Progenitor cell of endocrine pancreas (in vitro differentiated cells): ENCODE data around the gene SERINC5. TPM values are rescaled to one million over a fixed set of nuclear protein-coding genes. Genes with fewer than 3 reads are reported as not detected.
"Not testable (repeated sequence)": the region's sequence is repeated elsewhere in the genome, so short reads cannot be mapped to it uniquely, and the experiment has no call there.

ENCODE experiments used
- DNase-seq: peaks from one replicate; pipeline ENCODE4 v3.0.0; 2021; ENCODE audit warnings: low spot score; ENCODE audit not compliant: unreplicated experiment
- H3K27ac Mint-ChIP-seq: 2 replicates; pipeline ENCODE4 v1.8.0; 2021; ENCODE audit warnings: mild to moderate bottlenecking, moderate library complexity, mixed read lengths
- H3K27me3 Mint-ChIP-seq: 2 replicates; pipeline ENCODE4 v1.8.0; 2021; ENCODE audit warnings: mixed read lengths
- H3K36me3 Mint-ChIP-seq: 2 replicates; pipeline ENCODE4 v1.8.0; 2022; ENCODE audit warnings: mixed read lengths; ENCODE audit not compliant: insufficient read depth
- H3K4me1 Mint-ChIP-seq: 2 replicates; pipeline ENCODE4 v1.8.0; 2021; ENCODE audit warnings: low read depth, mixed read lengths
- H3K4me3 Mint-ChIP-seq: 2 replicates; pipeline ENCODE4 v1.8.0; 2021; ENCODE audit warnings: low read depth, mild to moderate bottlenecking, moderate library complexity, mixed read lengths
- H3K9me3 Mint-ChIP-seq: 2 replicates; pipeline ENCODE4 v1.8.0; 2021; ENCODE audit warnings: low read depth, mixed read lengths
- total RNA-seq: library from RNA; stranded (reverse); gene quantifications from 2 replicates; pipeline ENCODE4 v1.2.1, GENCODE V29; 2021
- TF ChIP-seq, protein P1 (sequence below): fragments of 200-600 bp; sonication (generic); IDR thresholded peaks from one replicate; pipeline ENCODE4 v1.5.0; 2021; ENCODE audit warnings: antibody characterized with exemption, mild to moderate bottlenecking; ENCODE audit not compliant: unreplicated experiment

SERINC5 gene
- total RNA-seq, 1 donor from 2014 or later: 198 TPM

DNA sequence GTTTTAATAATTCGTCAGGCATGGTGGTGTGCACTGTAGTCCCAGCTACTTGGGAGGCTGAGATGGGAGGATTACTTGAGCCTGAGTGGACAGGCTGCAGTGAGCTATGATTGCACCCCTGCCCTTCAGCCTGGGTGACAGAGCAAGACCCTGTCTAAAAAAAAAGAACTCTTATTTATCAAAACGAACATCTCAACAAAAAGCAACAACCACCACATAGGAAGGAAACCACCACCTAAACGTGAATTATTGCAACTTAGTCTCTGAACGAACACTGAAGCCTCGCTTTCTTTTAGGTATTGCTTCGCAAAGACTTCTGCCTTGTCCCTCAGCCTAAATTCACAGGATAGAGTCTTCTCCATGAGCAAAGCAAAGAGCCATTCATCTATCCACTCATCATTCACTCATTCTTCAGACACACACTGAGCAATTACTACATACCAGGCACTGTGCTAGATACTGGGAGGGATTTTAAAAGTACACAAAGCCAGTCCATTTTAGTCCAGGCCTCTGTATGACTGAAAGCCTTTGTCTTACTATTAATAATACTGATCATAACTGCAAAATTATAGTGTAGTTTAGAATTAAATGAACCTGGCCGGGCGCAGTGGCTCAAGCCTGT, 163.3 kb downstream of the SERINC5 start:
- TF ChIP-seq, protein P1, sequence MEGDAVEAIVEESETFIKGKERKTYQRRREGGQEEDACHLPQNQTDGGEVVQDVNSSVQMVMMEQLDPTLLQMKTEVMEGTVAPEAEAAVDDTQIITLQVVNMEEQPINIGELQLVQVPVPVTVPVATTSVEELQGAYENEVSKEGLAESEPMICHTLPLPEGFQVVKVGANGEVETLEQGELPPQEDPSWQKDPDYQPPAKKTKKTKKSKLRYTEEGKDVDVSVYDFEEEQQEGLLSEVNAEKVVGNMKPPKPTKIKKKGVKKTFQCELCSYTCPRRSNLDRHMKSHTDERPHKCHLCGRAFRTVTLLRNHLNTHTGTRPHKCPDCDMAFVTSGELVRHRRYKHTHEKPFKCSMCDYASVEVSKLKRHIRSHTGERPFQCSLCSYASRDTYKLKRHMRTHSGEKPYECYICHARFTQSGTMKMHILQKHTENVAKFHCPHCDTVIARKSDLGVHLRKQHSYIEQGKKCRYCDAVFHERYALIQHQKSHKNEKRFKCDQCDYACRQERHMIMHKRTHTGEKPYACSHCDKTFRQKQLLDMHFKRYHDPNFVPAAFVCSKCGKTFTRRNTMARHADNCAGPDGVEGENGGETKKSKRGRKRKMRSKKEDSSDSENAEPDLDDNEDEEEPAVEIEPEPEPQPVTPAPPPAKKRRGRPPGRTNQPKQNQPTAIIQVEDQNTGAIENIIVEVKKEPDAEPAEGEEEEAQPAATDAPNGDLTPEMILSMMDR: no peak
- H3K4me3 Mint-ChIP-seq: no peak overlapping the region
- H3K27ac Mint-ChIP-seq: peak overlapping the region; percentile 98
- H3K9me3 Mint-ChIP-seq: no peaks in the 10 kb centered on the region
- H3K27me3 Mint-ChIP-seq: no peaks in the 10 kb centered on the region
- no peak for DNase-seq
- peaks cover 36% of the 10 kb centered on the region for H3K4me1 Mint-ChIP-seq
- peaks cover 2% of the 10 kb centered on the region for H3K36me3 Mint-ChIP-seq

GRCh38 chr5:80091792-80092192, 164.1 kb downstream of the SERINC5 start:
- TF ChIP-seq, protein P1: peak; percentile 82
- Mint-ChIP-seq H3K4me1 (peaks cover 30% of the 10 kb centered on the region), H3K27ac (peak overlapping the region; percentile 88)
- H3K36me3 Mint-ChIP-seq, DNase-seq, H3K27me3 Mint-ChIP-seq, H3K4me3 Mint-ChIP-seq, H3K9me3 Mint-ChIP-seq: not testable (repeated sequence)

DNA sequence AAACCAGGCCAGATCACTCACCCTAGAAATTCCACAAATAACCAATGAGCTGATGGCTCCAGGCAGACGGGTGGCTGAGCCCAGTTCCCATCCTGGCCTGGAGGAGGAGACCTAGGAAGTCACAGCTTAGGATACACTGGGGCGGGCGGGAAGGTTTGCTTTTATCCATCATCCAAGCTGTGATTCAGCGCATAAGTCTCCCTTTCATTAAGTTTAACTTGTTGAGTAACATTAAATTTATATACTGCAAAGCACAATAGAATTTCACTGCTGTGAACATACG, 165.0 kb downstream of the SERINC5 start:
- H3K4me1 Mint-ChIP-seq: peaks cover 32% of the 10 kb centered on the region
- no peak for DNase-seq
- H3K36me3 Mint-ChIP-seq: no peaks in the 10 kb centered on the region
- no peak overlapping the region for H3K27ac Mint-ChIP-seq
- H3K27me3 Mint-ChIP-seq: no peaks in the 10 kb centered on the region
- TF ChIP-seq, protein P1: no peak
- no peak overlapping the region for H3K4me3 Mint-ChIP-seq
- H3K9me3 Mint-ChIP-seq: no peaks in the 10 kb centered on the region

DNA sequence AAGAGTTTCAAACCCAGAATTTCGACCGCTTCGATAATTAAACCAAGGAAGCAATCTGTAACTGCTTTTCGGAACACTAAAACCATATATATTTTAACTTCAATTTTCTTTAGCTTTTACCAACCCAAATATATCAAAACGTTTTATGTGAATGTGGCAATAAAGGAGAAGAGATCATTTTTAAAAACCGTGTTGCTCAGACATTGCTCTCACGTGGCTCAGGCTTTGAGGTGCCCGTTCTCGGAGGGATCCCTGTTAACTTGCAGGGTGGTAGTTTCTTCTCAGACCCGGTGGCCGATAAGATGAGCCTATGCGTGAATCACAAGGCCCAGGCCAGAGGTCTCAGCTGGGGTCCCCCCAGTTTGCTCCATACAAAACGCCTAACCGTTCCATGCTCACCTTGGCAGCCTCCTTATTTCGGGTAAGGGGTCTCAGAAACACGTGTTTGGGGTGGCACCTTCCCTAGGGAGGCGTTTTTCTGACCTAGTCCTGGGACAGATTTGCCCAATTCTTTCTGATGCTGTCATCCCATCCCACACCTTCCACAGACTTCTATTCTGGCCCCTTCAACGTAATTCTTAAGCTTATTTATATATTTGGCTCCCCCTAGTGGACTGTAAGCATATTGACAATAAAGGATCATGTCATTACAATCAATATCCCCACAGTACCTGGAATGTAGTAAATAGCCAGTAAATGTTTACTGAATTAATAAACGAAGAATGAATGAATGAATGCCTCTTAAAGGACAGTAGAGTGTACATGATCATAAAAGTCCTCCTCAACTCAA, 172.6 kb downstream of the SERINC5 start:
- DNase-seq: no peak
- H3K27ac Mint-ChIP-seq: no peak overlapping the region
- H3K4me3 Mint-ChIP-seq: no peak overlapping the region
- H3K9me3 Mint-ChIP-seq: no peaks in the 10 kb centered on the region
- peaks cover 5% of the 10 kb centered on the region for H3K4me1 Mint-ChIP-seq
- TF ChIP-seq, protein P1: peak; percentile 77
- H3K27me3 Mint-ChIP-seq: no peaks in the 10 kb centered on the region
- H3K36me3 Mint-ChIP-seq: peaks cover 2% of the 10 kb centered on the region

- TF ChIP-seq, protein P1: peak; percentile 69
- no peaks in the 10 kb centered on the region for H3K27me3 Mint-ChIP-seq
- no peak overlapping the region for H3K27ac Mint-ChIP-seq
- no peak overlapping the region for H3K4me3 Mint-ChIP-seq
- H3K4me1 Mint-ChIP-seq: peaks cover 5% of the 10 kb centered on the region
- DNase-seq: peak; percentile 20
- H3K9me3 Mint-ChIP-seq: no peaks in the 10 kb centered on the region
- peaks cover 2% of the 10 kb centered on the region for H3K36me3 Mint-ChIP-seq
Observed at GRCh38 chr5:80082731-80083100, 173.1 kb downstream of the SERINC5 start.
